Psoas muscle (tissue), 8 donors: ENCODE measurements around the gene LRRC45. TPM values are rescaled to one million over a fixed set of nuclear protein-coding genes. Genes with fewer than 3 reads are reported as not detected.

ENCODE experiments used
- ATAC-seq, 4 donors: fragments of 200-7000 bp; cut with Tn5 transposase; one replicate each; pipeline ENCODE4 v1.9.1; 2020; ENCODE audit warnings: moderate library complexity in 3 of 4, mild to moderate bottlenecking in 2 of 4
- DNase-seq, 2 donors: peaks; one replicate each; pipeline ENCODE4 v3.0.0-alpha.2; 2020
- H3K27ac ChIP-seq: fragments of 200-600 bp; one replicate; pipeline ENCODE4 v1.8.0; 2022
- H3K27me3 ChIP-seq, 3 donors: fragments of 200-600 bp in 1 of 3; one replicate each; pipeline versions ENCODE4 v1.6.1 to v1.8.0; 2013 to 2022; ENCODE audit warnings: low read length in 2 of 3, mild to moderate bottlenecking in 2 of 3, moderate library complexity in 1 of 3; ENCODE audit not compliant: insufficient read depth in 3 of 3
- H3K36me3 ChIP-seq, 2 donors: fragments of 200-600 bp in 1 of 2; one replicate each; pipeline versions ENCODE4 v1.6.1 to v1.8.0; 2013 to 2022; ENCODE audit warnings: low read depth in 1 of 2, mild to moderate bottlenecking in 1 of 2, moderate library complexity in 1 of 2; ENCODE audit not compliant: insufficient read depth in 1 of 2
- H3K4me1 ChIP-seq: fragments of 200-600 bp; one replicate; pipeline ENCODE4 v1.8.0; 2022
- H3K4me3 ChIP-seq: fragments of 200-600 bp; one replicate; pipeline ENCODE4 v1.8.0; 2022; ENCODE audit warnings: mild to moderate bottlenecking
- H3K9me3 ChIP-seq: fragments of 200-600 bp; one replicate; pipeline ENCODE4 v1.8.0; 2022
- WGBS, 3 donors: extraction: QIAGEN DNeasy Blood & Tissue Kit; methylation state at CpG; one replicate each; pipeline versions ENCODE4 v1.1.6 to v1.1.7; 2013; 5-methylcytosine and 5-hydroxymethylcytosine counted together
- intact Hi-C, 2 donors: fragments of 100-400 bp; cut with DNase I; formaldehyde crosslinking; loops; one replicate each; pipeline versions ENCODE4 v1.11.0 to v1.14.2; 2022
- polyA plus RNA-seq, 3 donors: library from polyadenylated mRNA; stranded (reverse); fragments of 200-250 nt; gene quantifications; one replicate each; pipeline ENCODE4 v1.2.3, GENCODE V29; 2013
- total RNA-seq, 4 donors: library from RNA; stranded (reverse); fragmentation: NEBNext Ultra II Directional in 2 of 4; extraction: Animal tissue kit (Norgen Biotek cat#: 25700) in 2 of 4; gene quantifications; one replicate each; pipeline versions ENCODE4 v1.2.1 to v1.2.4, GENCODE V29; 2021 to 2023
- TF ChIP-seq, protein P1 (sequence below): fragments of 200-600 bp; IDR thresholded peaks from one replicate; pipeline ENCODE4 v1.8.0; 2022; ENCODE audit warnings: antibody characterized with exemption
- donor health status: healthy with polysubstance abuse.
- donor health status: DM: no; HTN: no; CAD: no; lungs with moderate emphysema.
- donor health status: Bipolar disorder and iron deficiency.
- donor health status: healthy.
- donor health status: DM: yes; HTN: yes; CAD: no.
- donor health status: DM: no; HTN: no; CAD: no.
- donor health status: DM: no; HTN: no; CAD: no.
- donor health status: DM: yes; HTN: yes; CAD: no.

Gene LRRC45
- total and polyA plus RNA-seq, 7 donors = 1.4 to 7.1 (median 3.0) TPM

DNA sequence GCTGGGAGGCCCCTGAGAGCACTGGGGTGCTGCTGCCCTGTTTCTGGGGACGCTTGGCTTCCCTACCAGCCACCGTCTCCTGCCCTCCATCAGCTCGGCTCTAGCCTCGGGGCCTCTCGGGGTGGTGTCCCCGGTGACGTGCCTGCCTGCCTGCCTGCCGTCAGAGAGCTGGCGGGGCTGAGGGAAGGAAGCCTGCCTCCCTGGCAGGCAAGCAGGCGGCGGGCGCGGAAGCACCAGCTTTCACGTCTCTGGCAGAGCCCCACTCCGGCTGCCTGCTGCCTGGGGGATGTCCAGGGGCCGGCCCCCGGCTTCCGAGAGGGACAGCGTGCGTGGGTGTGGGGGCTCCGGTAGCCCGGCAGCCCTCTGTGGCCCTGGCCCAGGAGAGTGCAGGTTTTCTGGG, 9.8 kb upstream of the LRRC45 start:
- 50 to 85% (median 75%) methylated on average over 20 to 22 of the region's 22 CpGs for WGBS, 3 donors
- peaks cover 11% of the 10 kb centered on the region for H3K4me1 ChIP-seq
- no peak for DNase-seq
- no peak overlapping the region for H3K27ac ChIP-seq
- no peaks in the 10 kb centered on the region for H3K9me3 ChIP-seq
- H3K4me3 ChIP-seq = no peak overlapping the region
- intact Hi-C loops = no loop called here
- no peak for ATAC-seq
- peaks cover 0 to 41% of the 10 kb centered on the region in 2 donors for H3K36me3 ChIP-seq
- H3K27me3 ChIP-seq = no peaks in the 10 kb centered on the region
- TF ChIP-seq, protein P1, sequence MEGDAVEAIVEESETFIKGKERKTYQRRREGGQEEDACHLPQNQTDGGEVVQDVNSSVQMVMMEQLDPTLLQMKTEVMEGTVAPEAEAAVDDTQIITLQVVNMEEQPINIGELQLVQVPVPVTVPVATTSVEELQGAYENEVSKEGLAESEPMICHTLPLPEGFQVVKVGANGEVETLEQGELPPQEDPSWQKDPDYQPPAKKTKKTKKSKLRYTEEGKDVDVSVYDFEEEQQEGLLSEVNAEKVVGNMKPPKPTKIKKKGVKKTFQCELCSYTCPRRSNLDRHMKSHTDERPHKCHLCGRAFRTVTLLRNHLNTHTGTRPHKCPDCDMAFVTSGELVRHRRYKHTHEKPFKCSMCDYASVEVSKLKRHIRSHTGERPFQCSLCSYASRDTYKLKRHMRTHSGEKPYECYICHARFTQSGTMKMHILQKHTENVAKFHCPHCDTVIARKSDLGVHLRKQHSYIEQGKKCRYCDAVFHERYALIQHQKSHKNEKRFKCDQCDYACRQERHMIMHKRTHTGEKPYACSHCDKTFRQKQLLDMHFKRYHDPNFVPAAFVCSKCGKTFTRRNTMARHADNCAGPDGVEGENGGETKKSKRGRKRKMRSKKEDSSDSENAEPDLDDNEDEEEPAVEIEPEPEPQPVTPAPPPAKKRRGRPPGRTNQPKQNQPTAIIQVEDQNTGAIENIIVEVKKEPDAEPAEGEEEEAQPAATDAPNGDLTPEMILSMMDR = no peak

DNA sequence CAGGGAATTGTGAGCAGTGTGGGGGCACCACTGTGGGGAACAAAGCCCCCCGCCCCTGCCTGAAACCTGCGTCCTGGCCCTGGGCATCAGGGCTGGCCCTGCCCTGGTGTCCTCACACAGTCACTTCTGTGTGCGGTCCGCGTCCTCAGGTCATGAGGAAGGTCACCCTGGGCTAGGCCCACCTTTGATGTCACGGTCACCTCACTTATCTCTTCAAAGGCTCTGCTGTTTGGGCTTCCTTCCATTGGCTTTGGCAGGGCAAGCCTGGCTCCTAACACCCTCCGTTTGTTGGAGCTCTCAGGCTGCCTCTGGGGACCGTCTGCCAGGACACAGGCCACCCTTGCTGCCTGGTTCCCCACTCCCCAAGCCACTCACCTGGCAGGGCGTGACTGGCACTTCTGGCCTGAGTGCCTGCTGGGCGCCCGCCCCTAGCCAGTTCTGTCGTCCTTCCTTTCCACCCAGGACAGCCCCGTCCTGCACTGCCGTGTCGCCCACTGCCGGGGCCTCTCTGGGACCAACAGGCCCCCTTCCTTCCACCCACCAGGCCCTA, 9.3 kb upstream of the LRRC45 start:
- H3K4me3 ChIP-seq = no peak overlapping the region
- peaks cover 16% of the 10 kb centered on the region for H3K4me1 ChIP-seq
- intact Hi-C loops = no loop called here
- peaks cover 0 to 41% of the 10 kb centered on the region in 2 donors for H3K36me3 ChIP-seq
- TF ChIP-seq, protein P1 = no peak
- 72 to 90% (median 84%) methylated on average over 15 to 16 of the region's 16 CpGs for WGBS, 3 donors
- DNase-seq (no peak), ATAC-seq (no peak)
- no peak overlapping the region for H3K27ac ChIP-seq
- H3K27me3 ChIP-seq = no peaks in the 10 kb centered on the region
- H3K9me3 ChIP-seq = no peaks in the 10 kb centered on the region

DNA sequence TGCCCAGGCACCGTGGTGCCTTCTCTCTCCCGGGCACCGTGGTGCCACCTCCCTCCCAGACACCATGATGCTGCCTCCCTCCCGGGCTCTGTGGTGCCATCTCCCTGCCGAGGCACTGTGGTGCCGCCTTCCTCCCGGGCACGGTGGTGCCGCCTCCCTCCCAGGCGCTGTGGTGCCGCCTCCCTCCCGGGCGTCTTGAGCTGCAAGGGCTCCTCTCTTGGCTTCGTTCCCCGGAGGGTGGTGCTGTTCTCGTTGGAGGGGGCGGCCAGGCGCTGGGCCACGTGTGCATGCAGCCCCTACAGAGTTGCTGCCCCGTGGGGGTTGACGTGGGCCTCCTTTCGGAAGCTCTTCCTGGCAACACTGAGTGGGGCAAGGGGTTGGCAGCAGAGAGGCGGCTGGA, 8.7 kb upstream of the LRRC45 start:
- Histone ChIP-seq H3K27ac (no peak overlapping the region), H3K4me3 (no peak overlapping the region), H3K36me3 (peaks cover 0 to 35% of the 10 kb centered on the region in 2 donors), H3K27me3 (no peaks in the 10 kb centered on the region), H3K4me1 (peaks cover 21% of the 10 kb centered on the region), H3K9me3 (no peaks in the 10 kb centered on the region)
- intact Hi-C loops = no loop called here
- DNase-seq = no peak
- TF ChIP-seq, protein P1 = no peak
- ATAC-seq = no peak
- 67 to 79% (median 68%) methylated on average over 23 of the region's 23 CpGs for WGBS, 3 donors

DNA sequence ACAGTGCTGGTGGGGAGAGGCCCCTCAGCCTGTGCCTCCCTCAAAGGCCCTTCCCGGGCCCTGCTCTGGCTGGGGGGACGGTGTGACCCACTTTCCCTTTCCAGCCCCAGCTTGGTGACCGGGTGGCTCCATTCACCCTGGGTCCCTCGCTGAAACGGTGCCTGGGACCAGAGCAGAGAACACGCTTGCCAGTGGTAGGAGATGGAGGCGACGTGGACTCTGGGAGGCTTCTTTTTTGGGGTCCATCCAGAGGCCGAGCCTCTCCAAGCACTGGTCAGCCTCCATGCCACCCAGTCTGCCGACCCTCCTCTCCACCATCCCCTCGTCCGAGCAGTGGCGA, 8.2 kb upstream of the LRRC45 start:
- no peaks in the 10 kb centered on the region for H3K27me3 ChIP-seq
- H3K36me3 ChIP-seq = peaks cover 0 to 32% of the 10 kb centered on the region in 2 donors
- intact Hi-C loops = loop anchor here in 1 of 2 donors (5.0 kb wide), 1 partner anchor 38 kb away; the partner anchor contains the start of gene ASPSCR1
- no peaks in the 10 kb centered on the region for H3K9me3 ChIP-seq
- H3K4me3 ChIP-seq = no peak overlapping the region
- ATAC-seq (no peak), DNase-seq (no peak)
- WGBS, 3 donors = 83 to 86% (median 85%) methylated on average over 13 of the region's 13 CpGs
- H3K27ac ChIP-seq = no peak overlapping the region
- peaks cover 23% of the 10 kb centered on the region for H3K4me1 ChIP-seq
- TF ChIP-seq, protein P1 = no peak
